Upper lobe of right lung (tissue), 1 donor: Measurements from ENCODE around the gene PP2D1. TPM values are rescaled to one million over a fixed set of nuclear protein-coding genes. Genes with fewer than 3 reads are reported as not detected.
A peak's percentile ranks its signal among the peaks of the same experiment; 100 is the strongest.

Experiments used
- ATAC-seq: fragments of 200-7000 bp; cut with Tn5 transposase; one replicate; pipeline ENCODE4 v1.9.1; 2020; ENCODE audit warnings: mild to moderate bottlenecking, moderate library complexity
- DNase-seq: peaks from one replicate; pipeline ENCODE4 v3.0.0-alpha.2; 2020
- H3K27ac ChIP-seq: fragments of 200-600 bp; one replicate; pipeline ENCODE4 v1.8.0; 2022
- H3K27me3 ChIP-seq: fragments of 200-600 bp; one replicate; pipeline ENCODE4 v1.8.0; 2022; ENCODE audit warnings: mild to moderate bottlenecking
- H3K36me3 ChIP-seq: fragments of 200-600 bp; one replicate; pipeline ENCODE4 v1.8.0; 2022
- H3K4me1 ChIP-seq: fragments of 200-600 bp; one replicate; pipeline ENCODE4 v1.8.0; 2022
- H3K4me3 ChIP-seq: fragments of 200-600 bp; one replicate; pipeline ENCODE4 v1.8.0; 2022; ENCODE audit warnings: mild to moderate bottlenecking
- H3K9me3 ChIP-seq: fragments of 200-600 bp; one replicate; pipeline ENCODE4 v1.8.0; 2022
- CTCF ChIP-seq: fragments of 200-600 bp; IDR thresholded peaks from one replicate; pipeline ENCODE4 v1.8.0; 2022; ENCODE audit warnings: antibody characterized with exemption
- intact Hi-C: fragments of 100-400 bp; cut with DNase I; formaldehyde crosslinking; loops from one replicate; pipeline ENCODE4 v1.11.0; 2022
- total RNA-seq: library from RNA; stranded (reverse); fragmentation: NEBNext Ultra II Directional; extraction: Animal tissue kit (Norgen Biotek cat#: 25700); gene quantifications from one replicate; pipeline ENCODE4 v1.2.1, GENCODE V29; 2021
- donor health status: DM: no; HTN: yes; CAD: no; lungs with severe emphysema.

PP2D1 gene
- total RNA-seq, 1 donor from 2014 or later: not detected

GRCh38 chr3:20056725-20057611 lies 44.9 kb upstream of the PP2D1 start:
- Histone ChIP-seq H3K4me3 (no peak overlapping the region), H3K27me3 (no peaks in the 10 kb centered on the region), H3K27ac (peak overlapping the region; percentile 79), H3K9me3 (no peaks in the 10 kb centered on the region), H3K36me3 (no peaks in the 10 kb centered on the region), H3K4me1 (peaks cover 53% of the 10 kb centered on the region)
- intact Hi-C loops: no loop called here
- no peak for DNase-seq
- ATAC-seq: peak; percentile 64
- TF ChIP-seq CTCF: no peak

GRCh38 chr3:20055842-20056241 lies 43.8 kb upstream of the PP2D1 start:
- H3K27me3 ChIP-seq: no peaks in the 10 kb centered on the region
- no peak for ATAC-seq
- H3K9me3 ChIP-seq: no peaks in the 10 kb centered on the region
- intact Hi-C loops: no loop called here
- no peak overlapping the region for H3K4me3 ChIP-seq
- DNase-seq: no peak
- H3K27ac ChIP-seq: peak overlapping the region; percentile 79
- H3K36me3 ChIP-seq: no peaks in the 10 kb centered on the region
- H3K4me1 ChIP-seq: peaks cover 50% of the 10 kb centered on the region
- TF ChIP-seq CTCF: no peak

GRCh38 chr3:20055020-20055775 lies 43.1 kb upstream of the PP2D1 start:
- no peak for DNase-seq
- no peak overlapping the region for H3K4me3 ChIP-seq
- H3K9me3 ChIP-seq: no peaks in the 10 kb centered on the region
- no peak for ATAC-seq
- peak overlapping the region; percentile 79 for H3K27ac ChIP-seq
- H3K4me1 ChIP-seq: peaks cover 44% of the 10 kb centered on the region
- no peaks in the 10 kb centered on the region for H3K36me3 ChIP-seq
- no peaks in the 10 kb centered on the region for H3K27me3 ChIP-seq
- intact Hi-C loops: no loop called here
- no peak for TF ChIP-seq CTCF

GRCh38 chr3:20054549-20054987 lies 42.5 kb upstream of the PP2D1 start:
- ATAC-seq (peak; percentile 87), DNase-seq (no peak)
- peak overlapping the region; percentile 7 for H3K27ac ChIP-seq
- H3K9me3 ChIP-seq: no peaks in the 10 kb centered on the region
- intact Hi-C loops: no loop called here
- H3K4me1 ChIP-seq: peaks cover 43% of the 10 kb centered on the region
- H3K36me3 ChIP-seq: no peaks in the 10 kb centered on the region
- H3K27me3 ChIP-seq: no peaks in the 10 kb centered on the region
- no peak for TF ChIP-seq CTCF
- no peak overlapping the region for H3K4me3 ChIP-seq

GRCh38 chr3:20052851-20053250 lies 40.8 kb upstream of the PP2D1 start:
- ATAC-seq (no peak), DNase-seq (no peak)
- no peak overlapping the region for H3K27ac ChIP-seq
- peaks cover 34% of the 10 kb centered on the region for H3K4me1 ChIP-seq
- TF ChIP-seq CTCF: no peak
- no peaks in the 10 kb centered on the region for H3K9me3 ChIP-seq
- H3K4me3 ChIP-seq: no peak overlapping the region
- no peaks in the 10 kb centered on the region for H3K27me3 ChIP-seq
- no peaks in the 10 kb centered on the region for H3K36me3 ChIP-seq
- intact Hi-C loops: no loop called here
